A549 (cell line): ENCODE data around the gene CENPV. TPM values are rescaled to one million over a fixed set of nuclear protein-coding genes. Genes with fewer than 3 reads are reported as not detected.

Experiments
- ATAC-seq, 2 experiments: fragments of 200-7000 bp in 1 of 2; fragments of >200 bp in 1 of 2; cut with Nextera tagmentation in 1 of 2; cut with Tn5 transposase in 1 of 2; 3 replicates each; pipeline versions ENCODE4 v1.8.0 to v1.9.1; 2018 to 2020; ENCODE audit warnings: mild to moderate bottlenecking in 1 of 2, moderate library complexity in 1 of 2
- CTCF ChIA-PET: fragments of 300-600 bp; sonication (Branson Sonifier 250); formaldehyde crosslinking; extraction: SDS; loops from one replicate; lab custom pipeline; 2021; ENCODE audit warnings: antibody characterized with exemption, inconsistent platforms; lab: Yijun Ruan, JAX
- POLR2A ChIA-PET: fragments of 350-600 bp; formaldehyde crosslinking; extraction: SDS; loops from one replicate; lab custom pipeline; 2021; ENCODE audit warnings: antibody characterized with exemption, inconsistent platforms; lab: Yijun Ruan, JAX
- DNase-seq, 2 experiments: peaks; one replicate each; pipeline versions ENCODE4 v3.0.0 to v3.0.0-alpha.2; 2011 to 2016; ENCODE audit warnings: low read depth in 1 of 2, low spot score in 1 of 2
- FAIRE-seq: peaks from 2 replicates; lab custom pipeline; 2011; peaks lifted over from hg19 to GRCh38; lab: Jason Lieb, UNC
- H3K27ac ChIP-seq, 2 experiments: fragments of >200 bp; sonication (Bioruptor Twin); formaldehyde crosslinking; 3 replicates each; pipeline ENCODE4 v1.5.1; 2016 to 2017
- H3K4me1 ChIP-seq: fragments of >200 bp; sonication (Bioruptor Twin); formaldehyde crosslinking; 3 replicates; pipeline ENCODE4 v1.6.1; 2016
- H3K4me2 ChIP-seq: fragments of >200 bp; sonication (Bioruptor Twin); formaldehyde crosslinking; 3 replicates; pipeline ENCODE4 v1.6.1; 2016
- H3K4me3 ChIP-seq: fragments of >200 bp; sonication (Bioruptor Twin); formaldehyde crosslinking; 3 replicates; pipeline ENCODE4 v1.5.1; 2016
- H3K9me3 ChIP-seq: fragments of >200 bp; sonication (Bioruptor Twin); formaldehyde crosslinking; 3 replicates; pipeline ENCODE4 v1.6.1; 2016
- BHLHE40 ChIP-seq: IDR thresholded peaks from 2 replicates; pipeline ENCODE4 v1.6.1; 2012; ENCODE audit warnings: low read depth, low read length, inconsistent platforms
- CBX8 ChIP-seq: fragments of 200-600 bp; sonication (generic); IDR thresholded peaks from 2 replicates; pipeline ENCODE4 v1.6.1; 2016
- CEBPB ChIP-seq, 2 experiments: fragments of >200 bp in 1 of 2; sonication (Bioruptor Twin) in 1 of 2; formaldehyde crosslinking in 1 of 2; IDR thresholded peaks; 2 replicates each; pipeline ENCODE4 v1.6.1; 2012 to 2016
- FOSL2 ChIP-seq, 2 experiments: fragments of 450-650 bp in 1 of 2; fragments of >200 bp in 1 of 2; sonication (Bioruptor Twin) in 1 of 2; formaldehyde crosslinking; IDR thresholded peaks; 2 replicates each; pipeline versions ENCODE4 v1.5.0 to v1.6.1; 2016 to 2020; ENCODE audit warnings: mild to moderate bottlenecking in 1 of 2, moderate library complexity in 1 of 2
- FOXS1 ChIP-seq: fragments of 250-450 bp; sonication (Bioruptor Pico); IDR thresholded peaks from 2 replicates; pipeline ENCODE4 v1.5.0; 2020; ENCODE audit warnings: mild to moderate bottlenecking, moderate library complexity
- HOXB13 ChIP-seq: fragments of 250-450 bp; sonication (Bioruptor Pico); IDR thresholded peaks from 2 replicates; pipeline ENCODE4 v1.5.0; 2020; ENCODE audit warnings: low read depth, mild to moderate bottlenecking, moderate library complexity
- NPAS2 ChIP-seq: fragments of 250-450 bp; sonication (Bioruptor Pico); IDR thresholded peaks from 2 replicates; pipeline ENCODE4 v1.8.0; 2022; ENCODE audit warnings: mild to moderate bottlenecking, moderate library complexity, borderline replicate concordance
- RCOR1 ChIP-seq: fragments of 150-350 bp; IDR thresholded peaks from 2 replicates; pipeline ENCODE4 v1.6.1; 2014; ENCODE audit warnings: antibody characterized with exemption, low read length, low read depth
- RFX5 ChIP-seq: fragments of 450-650 bp; IDR thresholded peaks from 2 replicates; pipeline ENCODE4 v1.7.1; 2014; ENCODE audit warnings: antibody characterized with exemption, mild to moderate bottlenecking, moderate library complexity
- RNF2 ChIP-seq: fragments of 200-600 bp; sonication (generic); IDR thresholded peaks from 2 replicates; pipeline ENCODE4 v1.6.1; 2016; ENCODE audit warnings: low read depth, mild to moderate bottlenecking, antibody characterized with exemption, moderate library complexity, borderline replicate concordance
- SREBF2 ChIP-seq: fragments of 450-650 bp; IDR thresholded peaks from 2 replicates; pipeline ENCODE4 v1.6.1; 2014; ENCODE audit warnings: mild to moderate bottlenecking, moderate library complexity
- WGBS: methylation state at CpG from one replicate; pipeline ENCODE4 v1.1.6; 2017; ENCODE audit errors: missing lambda C conversion rate; 5-methylcytosine and 5-hydroxymethylcytosine counted together
- polyA plus RNA-seq, 4 experiments: library from polyadenylated mRNA; depleted of rRNA in 3 of 4; stranded (reverse); fragments of >200 nt; fragmentation: RNase III in 1 of 4; extraction: RNeasy Plus Mini Kit Qiagen cat#74134 plus additional on column Dnase treatment in 1 of 4; gene quantifications; 2 replicates in 3 of 4; 3 replicates in 1 of 4; pipeline ENCODE4 v1.2.3, GENCODE V29; 2011 to 2017
- TF ChIP-seq, protein P1 (sequence below): fragments of >200 bp; sonication (Bioruptor Twin); formaldehyde crosslinking; IDR thresholded peaks from 2 replicates; pipeline ENCODE4 v1.6.1; 2016
- TF ChIP-seq, protein P2 (sequence below): IDR thresholded peaks from 2 replicates; pipeline ENCODE4 v1.6.1; 2012
- TF ChIP-seq, protein P3 (sequence below): fragments of 150-350 bp; IDR thresholded peaks from 2 replicates; pipeline ENCODE4 v1.6.1; 2014; ENCODE audit warnings: low read depth, mild to moderate bottlenecking, low read length

The CENPV gene
- polyA plus RNA-seq, 2 of the 4 experiments (the other 2 are of a cell fraction): 112 to 202 TPM

DNA sequence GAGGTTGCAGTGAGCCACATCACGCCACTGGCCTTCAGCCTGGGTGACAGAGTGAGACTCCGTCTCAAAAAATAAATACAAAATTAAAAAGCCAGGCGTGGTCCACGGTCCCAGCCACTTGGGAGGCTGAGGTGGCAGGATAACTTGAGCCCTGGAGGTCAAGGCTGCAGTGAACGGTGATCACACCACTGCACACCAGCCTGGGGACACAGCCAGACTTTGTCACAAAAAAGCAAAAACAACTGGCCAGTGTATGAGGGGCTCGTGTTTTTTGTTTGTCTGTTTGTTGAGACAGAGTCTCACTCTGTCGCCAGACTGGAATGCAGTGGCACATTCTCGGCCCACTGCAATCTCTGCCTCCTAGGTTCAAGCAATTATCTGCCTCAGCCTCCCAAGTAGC is 26.4 kb upstream of the CENPV start:
- no peak overlapping the region for H3K4me3 ChIP-seq
- FAIRE-seq (no peak), ATAC-seq (no peak), DNase-seq (no peak)
- H3K4me1 ChIP-seq: peaks cover 43% of the 10 kb centered on the region
- CTCF ChIA-PET: interaction anchor here (0.9 to 10.2 kb wide), 4 partner anchors 16 to 142 kb away, joined by 3 to 132 read pairs (median 21); partner anchors contain the start of gene CENPV
- POLR2A ChIA-PET: interaction anchor here (1.2 to 2.3 kb wide), 2 partner anchors 59 kb away, joined by 5 to 57 read pairs; no protein-coding TSS in a partner anchor
- WGBS: 92% methylated on average over 8 of the region's 8 CpGs
- peak overlapping the region; percentile 91 to 95; a peak in 4 of 6 replicates for H3K27ac ChIP-seq
- H3K4me2 ChIP-seq: peak overlapping the region; percentile 93; the same call in 1 of the 3 replicates
- no peak for TF ChIP-seq HOXB13 (CRISPR knock-in tag)
- TF ChIP-seq CEBPB (IDR thresholded peaks at IDR 0.05): no peak
- TF ChIP-seq, protein P1, sequence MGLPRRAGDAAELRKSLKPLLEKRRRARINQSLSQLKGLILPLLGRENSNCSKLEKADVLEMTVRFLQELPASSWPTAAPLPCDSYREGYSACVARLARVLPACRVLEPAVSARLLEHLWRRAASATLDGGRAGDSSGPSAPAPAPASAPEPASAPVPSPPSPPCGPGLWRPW: no peak
- H3K9me3 ChIP-seq: no peaks in the 10 kb centered on the region

GRCh38 chr17:16378636-16379282 is 25.5 kb upstream of the CENPV start:
- ATAC-seq (peak; percentile 42 to 58; a peak in 5 of 6 replicates), FAIRE-seq (no peak), DNase-seq (peak; percentile 64 to 78)
- peak overlapping the region; percentile 34 to 91 for H3K27ac ChIP-seq
- 58% methylated on average over 17 of the region's 17 CpGs for WGBS
- ChIA-PET CTCF (interaction anchor here (0.6 to 10.2 kb wide), 6 partner anchors 10 to 142 kb away, joined by 3 to 132 read pairs (median 5); partner anchors contain the start of gene CENPV), POLR2A (interaction anchor here (0.6 to 2.6 kb wide), 5 partner anchors 26 to 113 kb away, joined by 3 to 13 read pairs (median 5); partner anchors contain the start of genes CENPV and LRRC75A)
- H3K9me3 ChIP-seq: no peaks in the 10 kb centered on the region
- H3K4me2 ChIP-seq: peak overlapping the region; percentile 56
- TF ChIP-seq RCOR1 (no peak), FOSL2 (IDR thresholded peaks at IDR 0.05) (no peak), FOSL2 (CRISPR knock-in tag; IDR thresholded peaks at IDR 0.05) (0 out of 2 replicates have a peak, but pooled peaks have one; percentile 8), NPAS2 (CRISPR knock-in tag) (no peak), FOXS1 (CRISPR knock-in tag) (no peak), BHLHE40 (peak; percentile 50; the same call in 1 of the 2 replicates)
- TF ChIP-seq, protein P2, sequence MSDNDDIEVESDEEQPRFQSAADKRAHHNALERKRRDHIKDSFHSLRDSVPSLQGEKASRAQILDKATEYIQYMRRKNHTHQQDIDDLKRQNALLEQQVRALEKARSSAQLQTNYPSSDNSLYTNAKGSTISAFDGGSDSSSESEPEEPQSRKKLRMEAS: 0 out of 2 replicates have a peak, but pooled peaks have one; percentile 35
- H3K4me1 ChIP-seq: peaks cover 36% of the 10 kb centered on the region
- H3K4me3 ChIP-seq: no peak overlapping the region

DNA sequence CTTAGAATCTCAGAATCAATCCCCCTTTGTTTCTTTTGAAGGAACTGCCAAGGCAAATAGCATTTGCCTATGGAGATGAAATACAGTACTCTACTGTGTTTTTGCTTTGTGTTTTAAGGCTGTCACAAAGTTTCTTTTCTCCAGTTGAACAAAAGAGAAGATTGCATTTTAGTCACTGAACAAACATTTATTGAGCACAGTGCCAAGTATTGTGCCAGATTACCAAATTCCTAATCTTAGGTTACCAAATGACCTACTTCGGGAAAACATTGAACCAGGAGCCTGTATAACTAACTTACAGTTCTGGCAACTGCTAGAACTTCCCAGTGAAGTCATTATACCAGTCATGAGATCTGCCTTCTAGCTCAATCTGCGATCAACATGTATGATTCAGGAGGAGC is 24.7 kb upstream of the CENPV start:
- POLR2A ChIA-PET: interaction anchor here (0.5 to 2.6 kb wide), 5 partner anchors 25 to 114 kb away, joined by 3 to 13 read pairs (median 3); partner anchors contain the start of genes CENPV and LRRC75A
- FAIRE-seq: peak; percentile 43
- WGBS: 20% methylated on average over 2 of the region's 2 CpGs
- peak overlapping the region; percentile 34 to 91 for H3K27ac ChIP-seq
- no peak overlapping the region for H3K4me3 ChIP-seq
- TF ChIP-seq FOSL2 (IDR thresholded peaks at IDR 0.05): no peak
- peak; percentile 34 for TF ChIP-seq FOSL2 (CRISPR knock-in tag; IDR thresholded peaks at IDR 0.05)
- TF ChIP-seq, protein P3, sequence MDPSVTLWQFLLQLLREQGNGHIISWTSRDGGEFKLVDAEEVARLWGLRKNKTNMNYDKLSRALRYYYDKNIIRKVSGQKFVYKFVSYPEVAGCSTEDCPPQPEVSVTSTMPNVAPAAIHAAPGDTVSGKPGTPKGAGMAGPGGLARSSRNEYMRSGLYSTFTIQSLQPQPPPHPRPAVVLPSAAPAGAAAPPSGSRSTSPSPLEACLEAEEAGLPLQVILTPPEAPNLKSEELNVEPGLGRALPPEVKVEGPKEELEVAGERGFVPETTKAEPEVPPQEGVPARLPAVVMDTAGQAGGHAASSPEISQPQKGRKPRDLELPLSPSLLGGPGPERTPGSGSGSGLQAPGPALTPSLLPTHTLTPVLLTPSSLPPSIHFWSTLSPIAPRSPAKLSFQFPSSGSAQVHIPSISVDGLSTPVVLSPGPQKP: no peak
- peaks cover 27% of the 10 kb centered on the region for H3K4me1 ChIP-seq
- H3K4me2 ChIP-seq: peak overlapping the region; percentile 56
- CTCF ChIA-PET: interaction anchor here (0.7 to 10.2 kb wide), 5 partner anchors 10 to 143 kb away, joined by 3 to 132 read pairs (median 6); partner anchors contain the start of gene CENPV
- H3K9me3 ChIP-seq: no peaks in the 10 kb centered on the region
- DNase-seq: peak; percentile 56 to 68
- ATAC-seq: no peak

DNA sequence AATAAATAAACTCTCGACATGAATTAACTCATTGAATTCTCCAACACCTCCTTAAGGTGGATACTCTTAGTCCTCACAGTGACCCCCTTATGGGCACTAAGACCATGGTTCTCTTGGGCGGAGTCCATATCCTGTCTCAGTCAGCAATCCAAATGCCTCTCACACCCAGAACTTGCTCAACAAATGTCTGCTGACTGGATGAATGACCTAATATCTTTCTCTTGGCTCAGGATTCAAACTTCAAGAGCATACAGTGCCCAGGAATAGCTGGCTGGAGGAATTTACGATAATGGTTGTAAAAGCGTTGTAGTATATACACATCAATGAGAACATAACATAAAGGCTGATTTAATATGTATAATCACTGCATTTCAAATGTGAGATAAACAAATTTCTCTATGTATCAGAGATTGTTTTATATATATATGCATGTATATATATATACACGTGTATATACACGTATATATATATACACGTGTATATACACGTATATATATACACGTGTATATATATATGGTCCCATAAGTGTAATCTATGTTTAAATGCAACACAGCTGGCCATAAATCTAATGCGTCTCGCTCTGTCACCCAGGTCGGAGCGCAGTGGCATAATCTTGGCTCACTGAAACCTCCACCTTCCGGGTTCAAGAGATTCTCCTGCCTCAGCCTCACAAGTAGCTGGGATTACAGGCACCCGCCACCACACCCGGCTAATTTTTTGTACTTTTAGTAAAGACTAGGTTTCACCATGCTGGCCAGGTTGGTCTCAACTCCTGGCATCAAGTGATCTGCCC is 21.1 kb upstream of the CENPV start:
- FAIRE-seq (no peak), DNase-seq (peak in 1 of 2 experiments; percentile 44), ATAC-seq (no peak)
- POLR2A ChIA-PET: interaction anchor here (1.2 kb wide), 1 partner anchor 64 kb away, joined by 3 read pairs; no protein-coding TSS in a partner anchor
- no peak overlapping the region for H3K4me2 ChIP-seq
- WGBS: 89% methylated on average over 16 of the region's 16 CpGs
- peaks cover 19% of the 10 kb centered on the region for H3K4me1 ChIP-seq
- TF ChIP-seq SREBF2: no peak
- no peak for TF ChIP-seq CBX8
- TF ChIP-seq RNF2: no peak
- no peak for TF ChIP-seq RFX5
- no peak overlapping the region for H3K27ac ChIP-seq
- no peaks in the 10 kb centered on the region for H3K9me3 ChIP-seq
- CTCF ChIA-PET: interaction anchor here (0.7 to 10.2 kb wide), 7 partner anchors 11 to 162 kb away, joined by 3 to 132 read pairs (median 4); partner anchors contain the start of gene CENPV
- no peak overlapping the region for H3K4me3 ChIP-seq
